ENCODE data around the gene RNF141.

Gene RNF141

GRCh38 chr11:10522276-10522675, 18.7 kb downstream of the RNF141 start:
- DNase-seq: no peak

- DNase-seq: no peak
These were observed 20.4 kb downstream of the RNF141 start for GRCh38 chr11:10520562-10520961.

GRCh38 chr11:10519630-10520029, 21.4 kb downstream of the RNF141 start:
- DNase-seq: no peak

- DNase-seq: no peak
These were observed 22.1 kb downstream of the RNF141 start for GRCh38 chr11:10518891-10519290.

- no peak for DNase-seq
These were observed 22.9 kb downstream of the RNF141 start for GRCh38 chr11:10518123-10518522.

- DNase-seq: no peak
These were observed 25.6 kb downstream of the RNF141 start for GRCh38 chr11:10515418-10515817.

GRCh38 chr11:10514709-10515108, 26.3 kb downstream of the RNF141 start:
- no peak for DNase-seq

GRCh38 chr11:10514202-10514601, 26.8 kb downstream of the RNF141 start:
- no peak for DNase-seq

- no peak for DNase-seq
These were observed 29.8 kb downstream of the RNF141 start for GRCh38 chr11:10511181-10511621.

GRCh38 chr11:10506008-10506370, 35.0 kb downstream of the RNF141 start:
- no peak for DNase-seq

- no peak for DNase-seq
These were observed 35.5 kb downstream of the RNF141 start for GRCh38 chr11:10505278-10506007.

GRCh38 chr11:10504490-10504889, 36.5 kb downstream of the RNF141 start:
- no peak for DNase-seq

- DNase-seq: no peak
These were observed 37.1 kb downstream of the RNF141 start for GRCh38 chr11:10503777-10504480.

GRCh38 chr11:10503221-10503620, 37.8 kb downstream of the RNF141 start:
- DNase-seq: no peak

GRCh38 chr11:10502770-10503169, 38.2 kb downstream of the RNF141 start:
- no peak for DNase-seq

- no peak for DNase-seq
These were observed 38.8 kb downstream of the RNF141 start for GRCh38 chr11:10502065-10502680.

GRCh38 chr11:10500757-10501684, 40.0 kb downstream of the RNF141 start:
- no peak for DNase-seq

- no peak for DNase-seq
These were observed 40.9 kb downstream of the RNF141 start for GRCh38 chr11:10499874-10500601.

GRCh38 chr11:10499452-10499851, 41.5 kb downstream of the RNF141 start:
- DNase-seq: no peak

GRCh38 chr11:10498426-10499250, 42.3 kb downstream of the RNF141 start:
- DNase-seq: no peak

- no peak for DNase-seq
These were observed 43.0 kb downstream of the RNF141 start for GRCh38 chr11:10498022-10498400.

All from NCI-H524 treated with DMSO at 0.1 percent for 48 hours (cell line).